SU-DHL-6 (cell line): ENCODE data around the gene TRPV4.
A peak's percentile ranks its signal among the peaks of the same experiment; 100 is the strongest.

Experiments
- H2AFZ ChIP-seq: fragments of 200-600 bp; sonication (generic); 2 replicates; pipeline ENCODE4 v1.6.1; 2014; ENCODE audit warnings: low read depth, mild to moderate bottlenecking, moderate library complexity, mixed read lengths, antibody characterized with exemption, low read length; ENCODE audit not compliant: severe bottlenecking
- H3F3A ChIP-seq: fragments of 200-600 bp; shearing (Covaris generic); 2 replicates; pipeline ENCODE4 v1.6.0; 2016; ENCODE audit warnings: antibody characterized with exemption, mild to moderate bottlenecking; ENCODE audit not compliant: insufficient read depth
- H3K27ac ChIP-seq: fragments of 200-600 bp; sonication (generic); 2 replicates; pipeline ENCODE4 v1.5.1; 2016; ENCODE audit warnings: low read depth, mild to moderate bottlenecking, low read length, moderate library complexity, mixed read lengths
- H3K27me3 ChIP-seq: fragments of 200-600 bp; sonication (generic), shearing (Covaris generic); 2 replicates; pipeline ENCODE4 v1.6.0; 2014; ENCODE audit warnings: mild to moderate bottlenecking, low read length
- H3K36me3 ChIP-seq: fragments of 200-600 bp; sonication (generic); 2 replicates; pipeline ENCODE4 v1.6.1; 2014; ENCODE audit warnings: mild to moderate bottlenecking, low read length, mixed read lengths
- H3K4me2 ChIP-seq: fragments of 300-600, 200-600 bp; shearing (Covaris generic), sonication (generic); 2 replicates; pipeline ENCODE4 v1.6.0; 2014; ENCODE audit warnings: low read length, low read depth, mild to moderate bottlenecking; ENCODE audit not compliant: poor library complexity, severe bottlenecking
- H3K4me3 ChIP-seq: fragments of 200-600 bp; sonication (generic); 2 replicates; pipeline ENCODE4 v1.5.1; 2014; ENCODE audit warnings: antibody characterized with exemption, low read length, mild to moderate bottlenecking, mixed read lengths; ENCODE audit not compliant: insufficient read depth, poor library complexity, severe bottlenecking
- H3K79me2 ChIP-seq: fragments of 200-600 bp; sonication (generic); 2 replicates; pipeline ENCODE4 v1.6.1; 2014; ENCODE audit warnings: mild to moderate bottlenecking, low read length, moderate library complexity; ENCODE audit not compliant: insufficient read depth
- H3K9ac ChIP-seq: fragments of 200-600 bp; sonication (generic); 2 replicates; pipeline ENCODE4 v1.7.0; 2014; ENCODE audit warnings: mild to moderate bottlenecking, low read length
- H3K9me2 ChIP-seq: fragments of 200-600 bp; sonication (generic); replicated peaks from 2 replicates; pipeline ENCODE4 v1.6.1; 2014; ENCODE audit warnings: low read length; ENCODE audit not compliant: insufficient read depth
- H3K9me3 ChIP-seq: fragments of 200-600 bp; sonication (generic); 2 replicates; pipeline ENCODE4 v1.6.1; 2014; ENCODE audit warnings: low read length, mixed read lengths; ENCODE audit not compliant: insufficient read depth
- H4K20me1 ChIP-seq: fragments of 200-600 bp; sonication (generic); 2 replicates; pipeline ENCODE4 v1.6.1; 2014; ENCODE audit warnings: low read depth, mild to moderate bottlenecking, antibody characterized with exemption, low read length, moderate library complexity, mixed read lengths
- CTCF ChIP-seq: fragments of 200-600 bp; sonication (generic); IDR thresholded peaks from one replicate; pipeline ENCODE4 v1.5.1; 2017; ENCODE audit warnings: antibody characterized with exemption, mild to moderate bottlenecking, low read length, moderate library complexity; ENCODE audit not compliant: insufficient read depth, poor library complexity, severe bottlenecking
- EZH2phosphoT487 ChIP-seq: fragments of 200-600 bp; sonication (generic), shearing (Covaris generic); conservative IDR thresholded peaks from 2 replicates; pipeline ENCODE4 v1.6.1; 2018; ENCODE audit warnings: mild to moderate bottlenecking, antibody characterized with exemption, low read length, moderate library complexity, mixed read lengths

TRPV4 gene

DNA sequence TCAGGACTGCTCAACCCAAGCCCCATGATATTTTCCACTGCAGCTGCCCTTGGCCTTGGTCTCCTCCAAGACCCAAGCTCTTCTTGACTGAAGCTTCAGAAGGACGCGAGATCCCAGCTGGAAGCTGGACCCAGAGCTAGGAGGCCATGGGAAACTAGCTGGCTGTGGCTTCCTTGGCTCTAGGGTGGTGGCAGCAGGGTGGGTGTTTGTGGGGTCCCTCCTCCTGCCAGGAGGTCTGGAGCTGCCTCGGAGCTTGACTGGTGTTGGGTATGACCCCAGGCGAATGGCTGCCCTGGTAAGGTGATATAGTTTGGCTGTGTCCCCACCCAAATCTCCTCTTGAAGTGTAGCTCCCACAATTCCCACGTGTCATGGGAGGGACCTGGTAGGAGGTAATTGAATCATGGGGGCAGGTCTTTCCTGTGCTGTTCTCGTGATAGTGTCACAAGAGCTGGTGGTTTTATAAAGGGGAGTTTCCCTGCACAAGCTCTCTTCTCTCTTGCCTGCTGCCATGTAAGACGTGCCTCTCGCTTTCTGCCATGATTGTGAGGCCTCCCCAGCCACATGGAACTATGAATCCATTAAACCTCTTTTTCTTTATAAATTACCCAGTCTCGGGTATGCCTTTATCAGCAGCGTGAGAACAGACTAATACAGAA lies 51.4 kb downstream of the TRPV4 start:
- H3K36me3 ChIP-seq: no peaks in the 10 kb centered on the region
- H3K9me2 ChIP-seq: no peaks in the 10 kb centered on the region
- 0 out of 2 replicates have a peak, but pooled peaks cover 4% of the 10 kb centered on the region for H3K27me3 ChIP-seq
- no peaks in the 10 kb centered on the region for H3F3A ChIP-seq
- no peaks in the 10 kb centered on the region for H4K20me1 ChIP-seq
- H3K9ac ChIP-seq: no peak overlapping the region
- no peaks in the 10 kb centered on the region for H3K79me2 ChIP-seq
- no peak overlapping the region for H3K27ac ChIP-seq
- H3K9me3 ChIP-seq: 0 out of 2 replicates have a peak, but pooled peaks cover 5% of the 10 kb centered on the region
- H2AFZ ChIP-seq: no peak overlapping the region
- TF ChIP-seq EZH2phosphoT487: no peak
- no peak for TF ChIP-seq CTCF
- no peak overlapping the region for H3K4me2 ChIP-seq
- no peak overlapping the region for H3K4me3 ChIP-seq

- Histone ChIP-seq H3K4me3 (no peak overlapping the region), H3K9me2 (no peaks in the 10 kb centered on the region), H3K9ac (no peak overlapping the region), H2AFZ (no peak overlapping the region), H3K36me3 (no peaks in the 10 kb centered on the region), H4K20me1 (no peaks in the 10 kb centered on the region), H3K79me2 (no peaks in the 10 kb centered on the region), H3K4me2 (no peak overlapping the region), H3F3A (no peaks in the 10 kb centered on the region), H3K27ac (no peak overlapping the region), H3K9me3 (0 out of 2 replicates have a peak, but pooled peaks cover 5% of the 10 kb centered on the region), H3K27me3 (no peaks in the 10 kb centered on the region)
- TF ChIP-seq EZH2phosphoT487 (no peak), CTCF (no peak)
These were observed 53.8 kb downstream of the TRPV4 start for GRCh38 chr12:109779382-109779781.

DNA sequence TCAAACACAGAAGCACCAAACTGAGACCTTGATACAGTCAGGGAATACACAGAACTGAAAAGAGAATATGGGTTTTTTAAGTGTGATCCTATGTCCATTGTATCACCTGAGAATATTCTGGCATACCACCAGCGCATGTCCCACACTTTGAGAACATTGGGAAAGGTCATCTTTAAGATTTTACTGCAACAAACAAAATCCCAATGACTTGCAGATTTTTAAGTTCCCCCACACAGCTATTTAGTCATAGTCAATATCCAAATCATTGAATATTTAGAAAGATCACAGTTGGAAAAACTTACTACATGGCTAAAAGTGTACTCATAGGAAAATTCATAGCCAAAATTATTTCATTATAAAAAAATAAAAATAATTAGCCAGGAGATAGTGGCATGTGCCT lies 54.5 kb downstream of the TRPV4 start:
- Histone ChIP-seq H4K20me1 (no peaks in the 10 kb centered on the region), H3K36me3 (no peaks in the 10 kb centered on the region), H3F3A (no peaks in the 10 kb centered on the region), H3K9me2 (no peaks in the 10 kb centered on the region), H3K27me3 (no peaks in the 10 kb centered on the region), H3K9me3 (0 out of 2 replicates have a peak, but pooled peaks cover 5% of the 10 kb centered on the region), H3K27ac (no peak overlapping the region), H3K79me2 (no peaks in the 10 kb centered on the region), H3K4me2 (no peak overlapping the region), H3K9ac (no peak overlapping the region), H2AFZ (no peak overlapping the region), H3K4me3 (no peak overlapping the region)
- no peak for TF ChIP-seq EZH2phosphoT487

DNA sequence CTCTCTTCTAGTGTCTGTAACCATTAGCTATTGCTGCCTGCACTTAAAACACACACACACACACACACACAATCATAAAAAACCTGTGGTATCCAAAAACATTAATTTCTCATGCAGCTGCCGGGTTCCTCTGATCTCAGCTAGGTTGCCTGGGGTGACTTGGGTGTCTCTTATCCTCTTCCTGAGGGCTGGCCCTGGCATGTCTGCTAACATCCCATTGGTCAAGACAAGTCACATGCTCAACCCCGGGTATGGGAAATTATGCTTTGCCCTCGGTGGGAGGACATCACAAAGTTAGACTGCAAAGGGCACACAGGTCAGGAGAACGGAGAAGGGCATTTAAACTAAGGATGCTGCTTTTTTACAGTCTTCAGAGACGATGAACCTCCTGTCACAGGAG lies 55.7 kb downstream of the TRPV4 start:
- Histone ChIP-seq H3K9me3 (0 out of 2 replicates have a peak, but pooled peaks cover 5% of the 10 kb centered on the region), H3K27me3 (no peaks in the 10 kb centered on the region), H3F3A (no peaks in the 10 kb centered on the region), H3K9me2 (no peaks in the 10 kb centered on the region), H2AFZ (peak overlapping the region; percentile 94), H3K79me2 (no peaks in the 10 kb centered on the region), H3K4me2 (peak overlapping the region; percentile 75), H3K9ac (peak overlapping the region; percentile 51), H4K20me1 (no peaks in the 10 kb centered on the region), H3K4me3 (peak overlapping the region; percentile 45), H3K27ac (peak overlapping the region; percentile 20; the same call in 1 of the 2 replicates), H3K36me3 (no peaks in the 10 kb centered on the region)
- TF ChIP-seq EZH2phosphoT487: no peak
- TF ChIP-seq CTCF: no peak
